Activated naive CD8-positive, alpha-beta T cell treated with anti-CD3 and anti-CD28 coated beads, Interleukin-2, amount 10 ng/mL, durations not matched to agents 7 days and 5 days (primary cell): Measurements from ENCODE around the gene CFAP92. TPM values are rescaled to one million over a fixed set of nuclear protein-coding genes. Genes with fewer than 3 reads are reported as not detected.
"Not testable (repeated sequence)": the region's sequence is repeated elsewhere in the genome, so short reads cannot be mapped to it uniquely, and the experiment has no call there.

ENCODE experiments used
- ATAC-seq: fragments of 150-1000 bp; cut with Tn5 transposase; one replicate; pipeline ENCODE4 v1.10.0; 2021; ENCODE audit warnings: low read depth, moderate library complexity
- POLR2A ChIA-PET: fragments of 350-600 bp; sonication (Branson Sonifier 250); formaldehyde crosslinking; loops from one replicate; lab custom pipeline; 2021; ENCODE audit warnings: antibody characterized with exemption; lab: Charles Lee
- DNase-seq: peaks from one replicate; pipeline ENCODE4 v3.0.0; 2021
- H3K27ac Mint-ChIP-seq: one replicate; pipeline ENCODE4 v1.8.0; 2022; ENCODE audit warnings: mild to moderate bottlenecking, mixed read lengths
- H3K27me3 Mint-ChIP-seq: one replicate; pipeline ENCODE4 v1.8.0; 2022; ENCODE audit warnings: mild to moderate bottlenecking, moderate library complexity, mixed read lengths
- H3K36me3 Mint-ChIP-seq: one replicate; pipeline ENCODE4 v1.8.0; 2021; ENCODE audit warnings: mild to moderate bottlenecking, mixed read lengths
- H3K4me1 Mint-ChIP-seq: one replicate; pipeline ENCODE4 v1.8.0; 2021; ENCODE audit warnings: mixed read lengths
- H3K4me3 Mint-ChIP-seq: one replicate; pipeline ENCODE4 v1.8.0; 2022; ENCODE audit warnings: mild to moderate bottlenecking, moderate library complexity, mixed read lengths
- H3K9me3 Mint-ChIP-seq: one replicate; pipeline ENCODE4 v1.8.0; 2021; ENCODE audit warnings: mixed read lengths
- total RNA-seq, 2 experiments: library from RNA; stranded (reverse); gene quantifications; one replicate each; pipeline ENCODE4 v1.2.3, GENCODE V29; 2021

Gene CFAP92
- total RNA-seq, 2 experiments from 2014 or later, result 0.22 TPM; not detected in 1

GRCh38 chr3:128931046-128931445 lies 62.8 kb downstream of the CFAP92 start:
- no peak for DNase-seq
- no peak for ATAC-seq
- Mint-ChIP-seq H3K4me1 (no peaks in the 10 kb centered on the region), H3K27ac (no peak overlapping the region), H3K4me3 (no peak overlapping the region), H3K36me3 (no peaks in the 10 kb centered on the region), H3K27me3 (peaks cover 5% of the 10 kb centered on the region), H3K9me3 (peaks cover 9% of the 10 kb centered on the region)
- POLR2A ChIA-PET, result no interaction called here

DNA sequence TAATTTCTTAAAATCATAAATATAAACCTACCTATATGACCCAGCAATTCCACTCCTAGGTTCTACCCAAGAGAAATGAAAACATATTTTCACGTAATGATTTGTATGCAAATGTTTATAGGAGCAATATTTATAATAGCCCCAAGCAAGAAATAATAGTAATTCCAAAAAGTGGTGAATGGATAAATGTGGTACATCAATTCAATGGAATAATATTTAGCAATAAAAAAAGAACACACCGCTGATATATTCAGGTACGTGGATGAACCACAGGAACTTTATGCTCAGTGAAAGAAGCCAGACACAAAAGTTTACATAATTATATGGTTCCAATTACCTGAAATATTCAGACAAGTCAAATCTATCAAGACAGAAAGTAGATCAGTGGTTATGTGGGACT lies 64.5 kb downstream of the CFAP92 start:
- Mint-ChIP-seq H3K4me1 (no peaks in the 10 kb centered on the region), H3K9me3 (peaks cover 16% of the 10 kb centered on the region), H3K27me3 (peaks cover 5% of the 10 kb centered on the region), H3K4me3 (no peak overlapping the region), H3K36me3 (peaks cover 9% of the 10 kb centered on the region), H3K27ac (no peak overlapping the region)
- POLR2A ChIA-PET, result no interaction called here
- ATAC-seq, result no peak
- DNase-seq, result no peak

GRCh38 chr3:128923986-128924385 lies 69.9 kb downstream of the CFAP92 start:
- peaks cover 16% of the 10 kb centered on the region for H3K9me3 Mint-ChIP-seq
- POLR2A ChIA-PET, result interaction anchor here (1.1 to 2.8 kb wide), 5 partner anchors 13 to 307 kb away, joined by 3 to 36 read pairs (median 3); partner anchors contain the start of gene ACAD9
- not testable (repeated sequence) for H3K27me3 Mint-ChIP-seq, ATAC-seq
- H3K27ac Mint-ChIP-seq, result peak overlapping the region; percentile 87
- DNase-seq, result peak; percentile 9
- H3K4me1 Mint-ChIP-seq, result peaks cover 22% of the 10 kb centered on the region
- H3K36me3 Mint-ChIP-seq, result peaks cover 33% of the 10 kb centered on the region
- H3K4me3 Mint-ChIP-seq, result peak overlapping the region; percentile 75

DNA sequence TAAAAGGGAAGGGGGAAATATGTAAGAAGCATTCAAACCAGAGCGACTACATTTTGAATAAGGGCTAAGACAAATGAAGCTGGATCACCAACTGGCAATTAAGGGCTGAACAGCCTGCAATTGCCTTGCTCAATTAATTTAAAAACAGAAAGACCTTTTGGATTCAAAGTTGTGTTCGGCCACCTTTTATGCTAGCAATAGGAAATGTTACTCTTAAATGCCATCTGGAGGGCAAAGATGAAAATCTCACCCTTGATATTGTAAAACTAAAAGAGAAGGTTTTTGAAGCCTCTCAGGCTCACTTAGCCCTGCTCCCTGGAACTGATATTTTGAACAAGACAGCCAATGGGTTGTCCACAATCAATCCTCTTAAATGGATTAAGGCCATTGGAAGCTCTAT lies 70.3 kb downstream of the CFAP92 start:
- no peaks in the 10 kb centered on the region for H3K27me3 Mint-ChIP-seq
- H3K9me3 Mint-ChIP-seq, result peaks cover 16% of the 10 kb centered on the region
- peak overlapping the region; percentile 75 for H3K4me3 Mint-ChIP-seq
- DNase-seq (peak; percentile 2), ATAC-seq (peak; percentile 45)
- peak overlapping the region; percentile 87 for H3K27ac Mint-ChIP-seq
- peaks cover 35% of the 10 kb centered on the region for H3K36me3 Mint-ChIP-seq
- peaks cover 22% of the 10 kb centered on the region for H3K4me1 Mint-ChIP-seq
- POLR2A ChIA-PET, result interaction anchor here (0.5 to 2.8 kb wide), 8 partner anchors 9 to 306 kb away, joined by 3 to 36 read pairs (median 3); partner anchors contain the start of gene ACAD9

- Mint-ChIP-seq H3K27ac (peak overlapping the region; percentile 87), H3K36me3 (peaks cover 41% of the 10 kb centered on the region), H3K4me3 (peak overlapping the region; percentile 75), H3K9me3 (peaks cover 15% of the 10 kb centered on the region), H3K27me3 (no peaks in the 10 kb centered on the region), H3K4me1 (peaks cover 22% of the 10 kb centered on the region)
- ATAC-seq, result peak; percentile 85
- POLR2A ChIA-PET, result interaction anchor here (0.5 to 2.8 kb wide), 8 partner anchors 8 to 306 kb away, joined by 3 to 36 read pairs (median 3); partner anchors contain the start of gene ACAD9
- peak; percentile 61 for DNase-seq
Measured at GRCh38 chr3:128922804-128923459, 70.9 kb downstream of the CFAP92 start.

DNA sequence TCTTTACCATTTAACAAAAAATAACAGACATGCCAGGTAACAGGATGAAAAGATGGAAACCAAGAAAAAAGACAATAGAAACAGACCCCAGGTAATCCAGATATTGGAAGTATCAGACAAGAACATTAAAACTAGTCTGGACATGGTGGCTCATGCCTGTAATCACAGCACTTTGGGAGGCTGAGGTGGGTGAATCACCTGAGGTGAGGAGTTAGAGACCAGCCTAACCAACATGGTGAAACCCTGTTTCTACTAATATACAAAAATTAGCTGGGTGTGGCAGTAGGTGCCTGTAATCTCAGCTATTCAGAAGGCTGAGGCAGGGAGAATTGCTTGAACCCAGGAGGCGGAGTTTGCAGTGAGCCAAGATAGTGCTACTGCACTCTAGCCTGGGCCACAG lies 73.9 kb downstream of the CFAP92 start:
- ATAC-seq (no peak), DNase-seq (no peak)
- no peak overlapping the region for H3K4me3 Mint-ChIP-seq
- peaks cover 56% of the 10 kb centered on the region for H3K36me3 Mint-ChIP-seq
- POLR2A ChIA-PET, result no interaction called here
- H3K4me1 Mint-ChIP-seq, result peaks cover 22% of the 10 kb centered on the region
- H3K27me3 Mint-ChIP-seq, result no peaks in the 10 kb centered on the region
- H3K9me3 Mint-ChIP-seq, result peaks cover 5% of the 10 kb centered on the region
- H3K27ac Mint-ChIP-seq, result no peak overlapping the region

- Mint-ChIP-seq H3K36me3 (peaks cover 56% of the 10 kb centered on the region), H3K4me3 (no peak overlapping the region), H3K9me3 (peaks cover 2% of the 10 kb centered on the region), H3K27ac (no peak overlapping the region), H3K4me1 (peaks cover 5% of the 10 kb centered on the region), H3K27me3 (no peaks in the 10 kb centered on the region)
- DNase-seq (no peak), ATAC-seq (no peak)
- POLR2A ChIA-PET, result no interaction called here
Measured at GRCh38 chr3:128917291-128917690, 76.6 kb downstream of the CFAP92 start.

- H3K4me1 Mint-ChIP-seq, result peaks cover 1% of the 10 kb centered on the region
- no peak for ATAC-seq
- H3K4me3 Mint-ChIP-seq, result no peak overlapping the region
- no peaks in the 10 kb centered on the region for H3K27me3 Mint-ChIP-seq
- peaks cover 44% of the 10 kb centered on the region for H3K36me3 Mint-ChIP-seq
- DNase-seq, result peak; percentile 8
- no peaks in the 10 kb centered on the region for H3K9me3 Mint-ChIP-seq
- POLR2A ChIA-PET, result interaction anchor here (1.0 kb wide), 1 partner anchor 8 kb away, joined by 3 read pairs; no protein-coding TSS in a partner anchor
- no peak overlapping the region for H3K27ac Mint-ChIP-seq
Measured at GRCh38 chr3:128914966-128915645, 78.8 kb downstream of the CFAP92 start.

- Mint-ChIP-seq H3K9me3 (no peaks in the 10 kb centered on the region), H3K36me3 (peaks cover 20% of the 10 kb centered on the region), H3K4me1 (no peaks in the 10 kb centered on the region), H3K27ac (no peak overlapping the region), H3K4me3 (no peak overlapping the region), H3K27me3 (no peaks in the 10 kb centered on the region)
- DNase-seq (peak; percentile 15), ATAC-seq (no peak)
- POLR2A ChIA-PET, result no interaction called here
Measured at GRCh38 chr3:128911911-128912310, 82.0 kb downstream of the CFAP92 start.

- ATAC-seq (no peak), DNase-seq (no peak)
- Mint-ChIP-seq H3K4me3 (no peak overlapping the region), H3K27me3 (no peaks in the 10 kb centered on the region), H3K27ac (no peak overlapping the region), H3K4me1 (no peaks in the 10 kb centered on the region), H3K9me3 (no peaks in the 10 kb centered on the region), H3K36me3 (peaks cover 13% of the 10 kb centered on the region)
- POLR2A ChIA-PET, result no interaction called here
Measured at GRCh38 chr3:128910006-128910405, 83.9 kb downstream of the CFAP92 start.

GRCh38 chr3:128908951-128909350 lies 84.9 kb downstream of the CFAP92 start:
- no peaks in the 10 kb centered on the region for H3K27me3 Mint-ChIP-seq
- POLR2A ChIA-PET, result interaction anchor here (1.2 kb wide), 1 partner anchor 31 kb away, joined by 3 read pairs; no protein-coding TSS in a partner anchor
- peaks cover 17% of the 10 kb centered on the region for H3K36me3 Mint-ChIP-seq

GRCh38 chr3:128907706-128908445 lies 86.0 kb downstream of the CFAP92 start:
- Mint-ChIP-seq H3K9me3 (no peaks in the 10 kb centered on the region), H3K27ac (no peak overlapping the region), H3K4me3 (no peak overlapping the region), H3K27me3 (no peaks in the 10 kb centered on the region), H3K4me1 (no peaks in the 10 kb centered on the region), H3K36me3 (peaks cover 18% of the 10 kb centered on the region)
- POLR2A ChIA-PET, result interaction anchor here (1.2 kb wide), 1 partner anchor 30 kb away, joined by 3 read pairs; no protein-coding TSS in a partner anchor
- DNase-seq, result peak; percentile 13
- no peak for ATAC-seq

More at GRCh38 chr3:128908951-128909350, 84.9 kb downstream of the CFAP92 start:
- H3K4me1 Mint-ChIP-seq, result no peaks in the 10 kb centered on the region
- H3K4me3 Mint-ChIP-seq, result no peak overlapping the region
- no peak overlapping the region for H3K27ac Mint-ChIP-seq
- ATAC-seq, result no peak
- DNase-seq, result peak; percentile 20
- no peaks in the 10 kb centered on the region for H3K9me3 Mint-ChIP-seq
